HG03175 (cell line): ENCODE results near the gene SERAC1.
"Not testable (repeated sequence)": the region's sequence is repeated elsewhere in the genome, so short reads cannot be mapped to it uniquely, and the experiment has no call there.

Experiments used
- ATAC-seq: cut with Tn5 transposase; IDR thresholded peaks from one replicate; pipeline ENCODE4 v1.9.1; 2021; ENCODE audit warnings: mild to moderate bottlenecking, moderate library complexity; ENCODE audit not compliant: unreplicated experiment

Gene SERAC1

DNA sequence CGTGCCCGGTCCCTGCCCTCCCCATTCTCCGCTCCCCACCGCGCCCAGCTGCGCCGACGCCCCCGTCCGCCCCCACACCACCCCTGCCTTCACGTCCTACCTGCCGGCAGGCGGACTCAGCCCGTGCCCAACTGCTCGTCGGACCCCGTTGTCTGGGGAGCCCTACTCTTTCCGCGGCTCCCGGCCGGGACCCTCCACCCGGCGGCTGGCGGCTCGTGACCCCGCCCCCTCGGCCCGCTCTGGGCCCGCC lies at the start of gene SERAC1:
Gene SERAC1 (minus strand): TSS at position 223 of the 250 bp plus-strand sequence. CDS start 9,899 bp downstream, outside the sequence.
- no peak for ATAC-seq

DNA sequence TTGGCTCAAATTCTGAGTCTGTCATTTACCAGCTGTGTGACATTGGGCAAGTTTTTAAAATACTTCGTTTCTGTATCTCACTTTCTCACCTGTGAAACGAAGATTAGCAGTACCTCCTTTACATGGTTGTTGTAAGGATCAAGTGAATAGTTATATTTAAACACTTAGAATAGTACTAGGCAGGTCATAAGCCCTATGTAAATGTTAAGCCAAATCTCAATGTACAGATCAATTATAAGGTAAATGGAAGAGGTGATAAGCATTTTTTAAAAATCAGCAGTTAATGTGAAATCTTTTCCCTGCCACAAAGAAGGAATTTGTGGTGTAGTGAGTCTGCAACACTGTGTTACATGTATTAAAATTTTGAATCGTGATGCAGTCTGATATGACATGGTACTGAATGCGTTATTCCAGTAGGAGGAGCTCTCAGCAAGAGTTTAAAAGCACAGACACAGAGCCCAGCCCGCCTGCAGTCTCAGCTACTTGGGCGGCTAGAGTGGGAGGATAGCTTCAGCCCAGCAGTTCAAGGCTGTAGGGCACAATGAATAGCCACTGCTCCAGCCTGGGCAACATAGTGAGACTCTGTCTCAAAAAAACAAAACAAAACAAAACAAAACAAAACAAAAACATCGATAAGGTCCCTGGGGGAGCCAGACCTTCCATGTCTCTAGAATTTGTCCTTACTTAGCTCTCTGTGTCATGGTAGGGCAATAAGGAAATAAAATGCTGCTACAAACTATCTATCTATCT lies 46.0 kb upstream of the SERAC1 start:
- peak; percentile 98 for ATAC-seq

DNA sequence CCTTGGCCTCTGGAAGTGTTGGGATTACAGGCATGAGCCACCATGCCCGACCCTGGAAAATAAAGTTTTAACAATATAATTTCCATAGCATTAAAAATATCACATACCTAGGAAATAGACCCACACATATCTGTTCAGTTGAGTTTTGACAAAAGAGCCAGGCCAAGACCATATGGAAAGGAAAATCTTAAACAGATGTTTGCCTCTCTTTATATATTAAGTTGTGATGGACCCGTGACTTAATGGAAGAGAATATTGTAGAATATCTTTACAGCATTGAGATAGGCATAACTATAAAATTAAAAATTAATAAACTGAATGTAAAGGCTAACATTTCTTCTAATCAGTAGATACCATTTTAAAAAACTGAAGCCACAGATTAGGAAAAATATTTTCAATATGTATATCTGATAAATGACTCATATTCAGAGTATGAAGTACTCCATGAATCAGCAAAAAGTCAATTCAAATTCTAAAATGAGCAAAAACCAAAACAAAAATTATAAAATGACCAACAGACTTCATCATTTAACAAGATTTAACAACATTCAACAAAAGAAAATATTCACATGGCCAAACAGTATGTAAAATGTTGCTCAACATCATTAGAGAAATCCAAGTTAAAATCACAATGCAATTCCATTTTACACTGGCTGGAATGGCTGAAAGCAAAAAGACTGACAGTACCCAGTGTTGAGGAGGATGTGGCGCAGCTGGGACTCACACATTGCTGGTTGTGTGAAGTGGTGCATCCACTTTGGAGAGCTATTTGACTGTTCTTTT lies 43.4 kb upstream of the SERAC1 start:
- no peak for ATAC-seq

DNA sequence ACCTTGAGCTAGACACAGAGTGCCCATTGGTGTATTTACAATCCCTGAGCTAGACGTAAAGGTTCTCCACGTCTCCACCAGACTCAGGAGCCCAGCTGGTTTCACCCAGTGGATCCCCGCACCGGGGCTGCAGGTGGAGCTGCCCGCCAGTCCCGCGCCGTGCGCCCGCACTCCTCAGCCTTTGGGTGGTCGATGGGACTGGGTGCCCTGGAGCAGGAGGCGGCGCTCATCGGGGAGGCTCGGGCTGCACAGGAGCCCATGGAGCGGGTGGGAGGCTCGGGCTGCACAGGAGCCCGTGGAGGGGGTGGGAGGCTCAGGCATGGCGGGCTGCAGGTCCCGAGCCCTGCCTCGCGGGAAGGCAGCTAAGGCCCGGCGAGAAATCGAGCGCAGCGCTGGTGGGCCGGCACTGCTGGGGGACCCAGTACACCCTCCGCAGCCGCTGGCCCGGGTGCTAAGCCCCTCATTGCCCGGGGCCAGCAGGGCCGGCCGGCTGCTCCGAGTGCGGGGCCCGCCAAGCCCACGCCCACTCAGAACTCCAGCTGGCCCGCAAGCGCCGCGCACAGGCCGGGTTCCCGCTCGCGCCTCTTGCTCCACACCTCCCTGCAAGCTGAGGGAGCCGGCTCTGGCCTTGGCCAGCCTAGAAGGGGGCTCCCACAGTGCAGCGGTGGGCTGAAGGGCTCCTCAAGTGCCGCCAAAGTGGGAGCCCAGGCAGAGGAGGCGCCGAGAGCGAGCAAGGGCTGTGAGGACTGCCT lies 41.7 kb upstream of the SERAC1 start:
- not testable (repeated sequence) for ATAC-seq

DNA sequence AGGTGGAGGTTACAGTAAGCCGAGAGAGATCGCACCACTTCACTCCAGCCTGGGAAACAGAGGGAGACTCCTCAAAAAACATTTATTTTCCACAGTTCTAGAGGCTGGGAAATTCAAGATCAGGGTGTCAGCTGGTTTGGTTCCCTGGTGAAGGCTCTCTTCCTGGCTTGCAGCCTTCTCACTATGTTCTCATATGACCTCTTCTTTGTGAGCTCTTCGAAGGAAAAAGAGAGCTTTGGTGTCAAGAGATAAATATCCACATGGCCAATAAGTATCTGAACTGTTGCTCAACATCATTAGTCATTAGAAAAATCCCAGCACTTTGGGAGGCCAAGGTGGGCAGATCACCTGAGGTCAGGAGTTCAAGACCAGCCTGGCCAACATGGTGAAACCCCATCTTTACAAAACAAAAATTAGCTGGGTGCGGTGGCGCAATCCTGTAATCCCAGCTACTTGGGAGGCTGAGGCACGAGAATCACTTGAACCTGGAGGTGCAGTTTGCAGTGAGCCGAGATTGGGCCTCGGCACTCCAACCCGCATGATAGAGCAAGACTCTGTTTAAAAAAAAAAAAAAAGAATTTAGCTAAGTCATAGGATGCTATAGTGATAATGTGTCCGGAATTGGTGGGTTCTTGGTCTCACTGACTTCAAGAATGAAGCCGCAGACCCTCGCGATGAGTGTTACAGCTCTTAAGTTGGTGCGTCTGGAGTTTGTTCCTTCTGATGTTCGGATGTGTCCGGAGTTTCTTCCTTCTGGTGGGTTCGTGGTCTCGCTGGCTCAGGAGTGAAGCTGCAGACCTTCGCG lies 40.4 kb upstream of the SERAC1 start:
- ATAC-seq, result not testable (repeated sequence)

DNA sequence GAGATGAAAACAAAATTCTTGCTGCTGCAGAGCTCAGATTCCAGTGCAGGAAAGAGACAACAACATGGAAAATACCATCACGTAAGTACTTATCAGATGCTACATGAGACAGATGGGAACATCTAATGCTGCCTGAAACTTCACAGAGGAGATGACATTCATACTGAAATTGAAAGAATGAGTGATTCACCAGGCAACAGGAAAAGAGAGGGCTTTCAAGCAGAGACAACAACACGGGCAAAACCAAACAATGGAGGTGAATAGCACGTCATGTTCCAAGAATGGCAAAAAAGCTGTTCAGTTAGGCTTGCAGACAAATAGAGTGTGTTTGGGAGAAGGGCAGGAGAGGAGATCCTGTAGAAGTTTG lies 39.3 kb upstream of the SERAC1 start:
- ATAC-seq, result peak; percentile 95

DNA sequence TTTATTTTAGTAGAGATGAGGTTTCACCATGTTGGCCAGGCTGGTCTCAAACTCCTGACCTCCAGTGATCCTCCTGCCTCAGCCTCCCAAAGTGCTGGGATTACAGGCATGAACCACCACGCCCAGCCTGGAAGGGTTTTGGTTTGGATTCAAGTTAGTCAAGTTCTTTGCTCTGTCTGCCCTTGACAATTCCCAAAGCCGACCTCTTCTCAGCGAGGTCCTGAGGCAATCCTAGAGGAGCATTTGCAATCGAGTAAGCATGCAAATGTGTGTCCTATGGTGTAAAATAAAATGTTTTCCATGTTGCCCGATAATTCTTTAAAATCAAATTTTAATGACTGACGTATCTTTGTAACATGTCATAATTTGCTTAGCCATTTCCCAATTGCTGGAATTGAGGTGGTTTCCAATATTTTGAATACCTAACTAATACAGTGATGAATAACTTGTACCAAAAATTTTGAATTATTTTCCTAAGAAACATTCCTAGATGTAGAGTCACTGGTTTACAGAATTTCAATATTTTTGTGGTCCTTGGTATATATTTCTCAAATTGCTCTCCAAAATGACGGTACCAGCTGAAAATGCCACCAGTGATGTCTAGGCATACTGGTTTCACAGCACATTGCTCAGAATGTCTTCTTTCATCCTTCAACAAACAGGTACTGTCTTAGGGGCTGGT lies 38.8 kb upstream of the SERAC1 start:
- no peak for ATAC-seq

DNA sequence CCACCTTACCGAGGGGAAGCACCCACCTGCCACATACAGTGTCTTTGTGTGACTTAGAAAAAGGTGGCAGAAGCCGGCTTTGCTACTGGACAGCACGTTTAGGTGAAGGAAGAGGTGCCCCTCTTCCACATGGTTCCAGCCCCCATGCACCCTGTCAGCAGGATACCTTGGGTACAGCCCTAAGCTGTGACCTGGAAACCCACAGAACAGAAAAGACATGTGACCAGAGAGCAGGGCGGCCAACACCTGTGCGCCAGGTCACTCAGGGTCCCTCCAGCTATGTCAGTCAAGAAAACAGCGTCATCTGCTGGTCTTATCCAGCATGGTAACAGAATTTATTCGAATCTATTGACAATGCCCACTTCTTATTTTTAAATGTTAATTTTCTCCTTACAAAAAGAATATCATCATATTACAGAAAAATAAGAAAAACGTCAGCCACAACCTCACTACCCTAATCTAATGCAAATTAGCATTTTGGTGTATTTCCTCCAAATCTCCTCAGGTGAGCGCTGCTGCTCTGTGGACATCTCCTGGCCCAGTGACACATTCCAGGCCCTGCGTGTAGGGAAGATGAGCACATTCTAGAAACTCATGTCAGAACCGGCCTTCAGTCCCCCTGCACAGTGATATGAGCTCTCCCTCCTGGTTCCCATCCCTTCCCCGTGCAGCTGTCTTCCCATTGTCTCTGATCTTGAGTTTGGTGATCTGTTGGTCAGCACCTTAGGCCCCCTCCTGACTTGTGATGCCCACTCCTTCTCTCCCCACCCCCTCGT lies 37.3 kb upstream of the SERAC1 start:
- ATAC-seq, result no peak

DNA sequence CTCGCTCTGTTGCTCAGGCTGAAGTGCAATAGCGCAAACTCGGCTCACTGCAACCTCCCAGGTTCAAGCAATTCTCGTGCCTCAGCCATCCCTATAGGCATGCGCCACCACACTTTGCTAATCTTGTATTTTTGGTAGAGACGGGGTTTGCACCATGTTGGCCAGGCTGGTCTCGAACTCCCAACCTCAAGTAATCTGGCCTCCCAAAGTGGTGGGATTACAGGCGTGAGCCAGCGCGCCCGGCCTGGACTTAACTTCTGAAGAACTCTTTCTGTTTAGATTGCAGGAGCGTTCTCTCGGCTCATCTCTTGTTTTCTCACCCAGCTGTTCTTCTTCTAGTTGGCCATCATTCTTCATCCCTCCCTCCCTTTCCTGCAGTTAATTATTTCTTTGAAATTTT lies 30.4 kb upstream of the SERAC1 start:
- ATAC-seq, result no peak

DNA sequence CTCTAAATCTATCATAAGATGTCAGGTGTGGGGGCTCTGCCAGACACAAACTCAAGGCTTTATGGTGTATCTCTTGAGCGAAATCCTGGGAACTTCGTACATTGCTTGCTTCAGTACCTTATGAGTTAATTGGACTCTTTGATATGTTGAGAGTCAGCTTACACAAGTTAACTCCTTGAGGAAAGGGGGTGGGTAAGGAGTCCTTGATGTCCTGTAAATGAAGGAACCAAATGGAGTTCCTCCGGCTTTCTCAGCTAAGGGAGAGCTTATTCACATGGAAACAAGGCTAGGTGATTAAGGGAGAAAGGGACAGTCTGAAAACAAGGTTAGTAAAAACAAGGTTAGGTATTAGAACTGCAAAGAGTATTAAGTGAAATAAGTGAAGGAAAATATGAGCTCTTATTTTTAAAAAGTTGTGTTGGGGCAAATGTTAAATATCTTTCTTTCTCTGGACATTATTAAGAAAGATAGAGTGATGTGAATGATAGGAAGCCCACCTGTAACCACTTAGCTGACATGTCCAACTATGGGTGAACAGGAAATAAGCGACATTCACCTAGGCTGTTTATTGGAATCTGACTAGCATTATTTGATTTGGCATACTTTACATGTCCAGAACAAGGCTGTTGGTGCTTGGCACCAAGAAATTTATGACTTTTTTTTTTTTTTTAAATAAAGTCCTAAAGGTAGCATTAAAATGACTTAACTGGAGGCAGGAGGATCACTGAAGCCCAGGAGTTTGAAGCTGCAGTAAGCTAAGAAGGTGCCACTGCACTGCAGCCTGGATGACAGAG lies 26.6 kb upstream of the SERAC1 start:
- ATAC-seq, result no peak

DNA sequence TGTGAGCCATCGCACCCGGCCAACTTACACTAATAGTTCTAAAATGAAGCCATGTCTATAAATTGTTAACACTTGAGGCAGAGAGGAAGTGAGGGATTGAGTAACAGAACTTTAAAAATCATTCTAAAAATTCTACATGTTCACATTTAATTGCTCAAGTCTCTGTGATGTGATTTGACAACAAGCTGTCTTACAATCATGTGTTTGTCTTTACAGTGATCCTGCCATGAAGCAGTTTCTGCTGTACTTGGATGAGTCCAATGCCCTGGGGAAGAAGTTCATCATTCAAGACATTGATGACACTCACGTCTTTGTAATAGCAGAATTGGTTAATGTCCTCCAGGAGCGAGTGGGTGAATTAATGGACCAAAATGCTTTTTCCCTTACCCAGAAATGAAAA lies 23.7 kb upstream of the SERAC1 start:
- no peak for ATAC-seq

DNA sequence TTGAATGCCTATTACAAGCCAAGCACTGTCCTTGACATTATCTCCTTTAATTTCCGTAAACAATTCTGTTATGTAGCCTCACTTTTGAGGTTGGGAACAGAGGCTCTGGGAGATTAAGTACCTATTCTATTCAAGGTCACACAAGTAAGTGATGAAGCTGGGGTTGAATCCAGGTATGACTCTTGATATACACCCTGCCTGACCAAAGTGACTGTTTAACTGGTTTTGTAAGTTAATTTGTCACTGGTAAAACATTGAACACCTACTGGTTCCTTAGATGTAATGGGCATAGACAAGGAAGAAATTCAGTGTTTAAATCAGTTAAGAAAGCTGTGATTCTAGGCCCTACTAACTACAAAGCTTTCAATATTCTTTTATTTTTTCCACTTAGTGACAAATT lies 23.0 kb upstream of the SERAC1 start:
- ATAC-seq, result no peak

DNA sequence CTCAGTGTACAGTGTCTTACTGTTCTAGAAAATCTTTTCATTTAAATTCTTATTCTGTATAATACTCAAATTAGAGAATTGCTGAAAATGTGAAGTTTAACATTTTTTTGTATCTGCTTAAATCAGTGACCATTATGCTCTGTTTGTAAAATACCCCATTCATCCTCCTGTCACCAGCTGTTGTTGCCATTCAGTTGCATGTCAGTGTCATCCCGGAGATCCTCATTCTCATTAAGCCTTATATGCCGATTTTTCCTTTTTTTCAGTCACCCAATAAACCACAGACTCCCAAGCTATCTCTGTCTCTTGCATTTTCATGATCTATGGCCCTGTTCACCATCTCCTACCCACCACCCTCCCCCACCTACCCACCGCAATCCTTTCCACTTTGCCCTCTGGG lies 20.5 kb upstream of the SERAC1 start:
- ATAC-seq, result no peak

DNA sequence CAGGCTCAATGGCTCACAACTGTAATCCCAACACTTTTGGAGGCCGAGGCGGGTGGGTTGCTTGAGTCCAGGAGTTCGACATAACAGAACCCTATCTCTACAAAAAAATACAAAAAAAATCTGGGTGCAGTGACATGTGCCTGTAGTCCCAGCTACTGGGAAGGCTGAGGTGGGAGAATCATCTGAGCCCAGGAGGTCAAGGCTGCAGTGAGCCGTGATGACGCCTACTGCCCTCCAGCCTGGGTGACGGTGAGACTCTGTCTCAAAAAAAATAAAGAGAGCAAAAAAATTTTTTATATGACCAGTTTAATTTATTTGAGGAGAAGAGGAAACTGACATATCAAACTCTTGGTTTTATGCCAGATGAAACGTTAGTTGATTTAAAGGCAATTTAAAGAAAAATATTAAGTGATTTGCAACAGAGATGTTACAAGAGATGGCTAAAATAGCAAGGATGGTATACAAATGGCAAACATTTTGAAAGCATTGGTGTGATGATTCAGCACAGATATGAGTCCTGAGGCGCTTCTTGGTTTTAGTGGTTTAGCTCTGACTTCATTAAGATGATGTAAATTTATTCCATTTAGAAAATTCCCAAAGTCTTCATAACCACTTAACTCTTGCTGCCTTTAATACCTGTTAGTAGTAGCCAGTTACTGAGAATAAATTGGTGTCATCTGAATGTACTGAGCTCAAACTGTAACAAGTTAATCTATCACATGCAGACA lies 17.8 kb upstream of the SERAC1 start:
- ATAC-seq, result no peak

DNA sequence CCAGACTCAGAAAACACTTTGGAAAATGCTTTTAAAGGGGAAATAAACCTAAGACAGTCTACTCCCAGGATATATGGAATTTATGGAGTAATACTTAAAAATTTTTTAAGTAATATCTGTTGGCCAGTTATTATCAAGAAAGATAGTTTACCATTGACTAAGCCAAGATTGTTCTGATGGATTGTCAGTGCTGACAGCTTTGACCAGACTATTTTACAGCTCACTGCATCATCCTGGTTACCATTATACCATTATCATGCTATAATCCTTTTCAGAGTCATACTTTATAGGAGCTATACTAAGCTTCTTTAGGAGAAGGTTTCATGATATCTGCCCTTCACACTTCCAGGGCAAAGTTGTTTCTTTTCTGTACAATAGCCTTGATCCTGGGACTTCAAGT lies 16.5 kb upstream of the SERAC1 start:
- no peak for ATAC-seq

DNA sequence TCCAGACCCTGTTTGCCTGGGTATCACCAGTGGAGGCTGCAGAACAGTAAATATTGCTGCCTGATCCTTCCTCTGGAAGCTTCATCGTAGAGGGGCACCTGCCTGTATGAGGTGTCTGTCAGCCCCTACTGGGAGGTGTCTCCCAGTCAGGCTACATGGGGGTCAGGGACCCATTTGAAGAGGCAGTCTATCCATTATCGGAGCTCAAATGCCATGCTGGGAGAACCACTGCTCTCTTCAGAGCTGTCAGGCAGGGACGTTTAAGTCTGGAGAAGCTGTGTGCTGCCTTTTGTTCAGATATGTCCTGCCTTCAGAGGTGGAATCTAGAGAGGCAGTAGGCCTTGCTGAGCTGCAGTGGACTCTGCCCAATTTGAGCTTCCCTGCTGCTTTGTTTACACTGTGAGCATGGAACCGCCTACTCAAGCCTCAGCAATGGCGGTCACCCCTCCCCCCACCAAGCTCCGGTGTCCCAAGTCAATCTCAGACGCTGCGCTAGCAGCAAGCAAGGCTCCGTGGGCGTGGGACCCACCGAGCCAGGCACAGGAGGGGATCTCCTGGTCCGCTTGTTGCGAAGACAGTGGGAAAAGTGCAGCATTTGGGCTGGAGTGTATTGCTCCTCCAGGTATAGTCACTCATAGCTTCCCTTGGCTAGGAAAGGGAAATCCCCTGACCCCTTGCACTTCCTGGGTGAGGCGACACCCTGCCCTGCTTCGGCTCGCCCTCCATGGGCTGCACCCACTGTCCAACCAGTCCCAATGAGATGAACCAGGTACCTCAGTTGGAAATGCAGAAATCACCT lies 15.3 kb upstream of the SERAC1 start:
- ATAC-seq, result not testable (repeated sequence)

DNA sequence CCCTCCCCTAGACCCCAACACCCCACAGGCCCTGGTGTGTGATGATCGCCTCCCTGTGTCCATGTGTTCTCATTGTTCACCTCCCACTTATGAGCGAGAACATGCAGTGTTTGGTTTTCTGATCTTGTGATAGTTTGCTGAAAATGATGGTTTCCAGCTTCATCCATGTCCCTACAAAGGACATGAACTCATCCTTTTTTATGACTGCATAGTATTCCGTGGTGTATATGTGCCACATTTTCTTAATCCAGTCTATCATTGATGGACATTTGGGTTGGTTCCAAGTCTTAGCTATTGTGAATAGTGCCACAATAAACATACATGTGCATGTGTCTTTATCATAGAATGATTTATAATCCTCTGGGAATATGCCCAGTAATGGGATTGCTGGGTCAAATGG lies 9.7 kb upstream of the SERAC1 start:
- not testable (repeated sequence) for ATAC-seq

DNA sequence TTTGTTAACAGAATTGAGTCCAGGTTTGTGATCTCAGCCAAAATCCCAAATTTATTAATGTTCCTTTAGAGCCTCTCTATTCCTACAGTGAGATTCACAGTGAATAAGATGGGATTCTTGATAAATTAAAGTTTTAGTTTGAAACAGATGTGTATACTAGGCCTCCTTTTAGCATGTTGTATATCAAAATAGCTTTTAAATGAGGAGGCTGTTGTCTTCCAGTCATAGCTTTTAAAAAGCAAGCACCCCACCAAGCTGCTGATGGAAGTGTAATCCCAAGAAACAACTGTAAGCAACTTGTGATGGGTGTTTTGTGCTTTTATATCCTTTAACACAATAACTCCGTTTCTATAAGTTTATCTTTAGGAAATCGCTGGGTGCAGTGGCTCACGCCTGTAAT lies 7.0 kb upstream of the SERAC1 start:
- no peak for ATAC-seq
